Measurements from ENCODE around the gene ESRRA.

The ESRRA gene

DNA sequence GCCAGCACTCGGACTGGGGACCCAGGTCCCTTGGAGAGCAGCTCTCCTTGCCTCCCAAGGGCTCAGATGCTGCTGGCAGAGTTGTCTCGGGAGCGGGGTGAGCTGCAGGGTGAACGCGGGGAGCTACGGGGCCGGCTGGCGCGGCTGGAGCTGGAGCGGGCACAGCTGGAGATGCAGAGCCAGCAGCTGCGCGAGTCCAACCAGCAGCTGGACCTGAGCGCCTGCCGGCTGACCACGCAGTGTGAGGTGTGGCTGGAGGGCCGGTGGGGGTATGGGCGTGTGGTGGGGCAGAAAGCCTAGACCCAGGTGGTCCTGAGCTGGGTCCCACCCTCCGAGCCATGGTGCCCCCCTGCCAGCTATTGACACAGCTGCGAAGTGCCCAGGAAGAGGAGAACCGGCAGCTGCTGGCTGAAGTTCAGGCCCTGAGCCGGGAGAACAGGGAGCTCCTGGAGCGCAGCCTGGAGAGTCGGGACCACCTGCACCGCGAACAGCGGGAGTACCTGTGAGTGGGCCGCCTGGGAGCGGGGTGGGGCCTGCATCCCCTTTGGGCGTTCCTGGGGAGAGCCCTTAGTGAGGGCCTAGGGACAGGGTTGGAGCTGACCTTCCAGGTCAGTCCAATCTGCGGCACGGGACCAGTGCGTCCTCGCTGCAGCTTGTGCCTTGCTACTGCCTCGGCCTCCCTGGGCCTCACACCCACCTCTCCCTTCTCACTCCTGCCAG is 47.8 kb downstream of the ESRRA start:
- DNase-seq, result no peak

DNA sequence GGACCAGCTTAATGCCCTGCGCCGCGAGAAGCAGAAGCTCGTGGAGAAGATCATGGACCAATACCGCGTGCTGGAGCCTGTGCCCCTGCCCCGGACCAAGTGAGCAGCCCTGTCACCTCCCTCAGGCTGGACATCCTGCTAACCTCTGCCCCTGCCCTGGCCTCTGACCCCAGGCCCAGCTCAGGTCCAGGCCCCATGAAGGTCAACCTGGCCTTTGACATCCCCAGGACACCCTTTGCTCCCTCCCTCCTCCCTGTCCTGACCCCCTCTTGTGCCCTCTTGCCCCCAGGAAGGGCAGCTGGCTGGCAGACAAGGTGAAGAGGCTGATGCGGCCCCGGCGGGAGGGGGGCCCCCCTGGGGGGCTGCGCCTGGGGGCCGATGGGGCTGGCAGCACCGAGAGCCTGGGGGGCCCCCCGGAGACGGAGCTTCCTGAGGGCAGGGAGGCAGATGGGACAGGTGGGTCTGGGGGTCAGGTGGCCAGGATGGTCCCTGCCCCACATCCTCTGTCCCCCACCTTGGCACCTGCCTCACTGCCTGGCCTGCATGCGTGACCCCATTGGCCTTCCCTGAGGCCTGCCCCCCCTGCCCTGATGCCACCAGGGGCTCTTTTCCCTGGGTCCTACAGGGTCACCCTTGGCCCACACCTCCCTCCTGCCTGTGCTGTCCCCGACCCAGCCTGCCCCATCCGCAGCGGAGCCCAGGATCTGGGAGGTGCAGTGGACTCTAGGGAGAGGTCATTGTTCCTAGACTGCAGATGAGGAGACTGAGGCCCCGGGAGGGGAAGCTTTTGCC is 48.6 kb downstream of the ESRRA start:
- no peak for DNase-seq

DNA sequence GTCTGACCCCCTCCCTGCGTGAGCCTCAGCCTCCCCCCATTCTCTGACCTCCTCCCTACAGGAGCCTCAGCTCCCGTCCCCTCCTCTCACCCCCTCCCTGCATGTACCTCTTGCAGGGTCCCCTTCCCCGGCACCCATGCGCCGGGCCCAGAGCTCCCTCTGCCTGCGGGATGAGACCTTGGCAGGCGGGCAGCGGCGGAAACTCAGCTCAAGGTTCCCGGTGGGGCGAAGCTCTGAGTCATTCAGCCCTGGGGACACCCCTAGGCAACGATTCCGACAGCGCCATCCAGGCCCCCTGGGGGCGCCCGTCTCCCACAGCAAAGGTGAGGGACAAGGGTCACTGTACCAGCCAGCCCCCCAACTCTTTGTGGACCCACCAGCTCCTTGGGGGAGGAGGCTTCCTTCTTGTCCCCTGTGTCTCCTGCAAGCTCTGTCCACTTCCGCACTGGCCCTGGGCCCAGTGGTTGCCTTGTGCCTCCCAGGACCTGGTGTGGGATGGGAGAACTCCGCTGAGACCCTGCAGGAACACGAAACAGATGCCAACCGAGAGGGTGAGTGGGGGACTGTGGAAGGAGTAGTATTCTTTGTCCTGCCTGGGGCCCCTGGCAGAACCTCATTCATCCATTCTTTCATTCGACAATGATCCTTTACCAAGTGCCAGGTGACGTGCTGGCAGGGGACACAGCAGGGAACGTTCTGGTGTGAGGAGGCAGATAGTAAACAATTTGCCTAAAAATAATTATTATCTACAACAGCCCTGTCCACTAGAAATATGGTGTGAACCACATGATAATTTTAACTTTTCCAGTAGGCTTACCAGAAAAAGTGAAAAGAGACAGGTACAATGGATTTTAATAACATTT is 50.0 kb downstream of the ESRRA start:
- peak; percentile 76 for DNase-seq

DNA sequence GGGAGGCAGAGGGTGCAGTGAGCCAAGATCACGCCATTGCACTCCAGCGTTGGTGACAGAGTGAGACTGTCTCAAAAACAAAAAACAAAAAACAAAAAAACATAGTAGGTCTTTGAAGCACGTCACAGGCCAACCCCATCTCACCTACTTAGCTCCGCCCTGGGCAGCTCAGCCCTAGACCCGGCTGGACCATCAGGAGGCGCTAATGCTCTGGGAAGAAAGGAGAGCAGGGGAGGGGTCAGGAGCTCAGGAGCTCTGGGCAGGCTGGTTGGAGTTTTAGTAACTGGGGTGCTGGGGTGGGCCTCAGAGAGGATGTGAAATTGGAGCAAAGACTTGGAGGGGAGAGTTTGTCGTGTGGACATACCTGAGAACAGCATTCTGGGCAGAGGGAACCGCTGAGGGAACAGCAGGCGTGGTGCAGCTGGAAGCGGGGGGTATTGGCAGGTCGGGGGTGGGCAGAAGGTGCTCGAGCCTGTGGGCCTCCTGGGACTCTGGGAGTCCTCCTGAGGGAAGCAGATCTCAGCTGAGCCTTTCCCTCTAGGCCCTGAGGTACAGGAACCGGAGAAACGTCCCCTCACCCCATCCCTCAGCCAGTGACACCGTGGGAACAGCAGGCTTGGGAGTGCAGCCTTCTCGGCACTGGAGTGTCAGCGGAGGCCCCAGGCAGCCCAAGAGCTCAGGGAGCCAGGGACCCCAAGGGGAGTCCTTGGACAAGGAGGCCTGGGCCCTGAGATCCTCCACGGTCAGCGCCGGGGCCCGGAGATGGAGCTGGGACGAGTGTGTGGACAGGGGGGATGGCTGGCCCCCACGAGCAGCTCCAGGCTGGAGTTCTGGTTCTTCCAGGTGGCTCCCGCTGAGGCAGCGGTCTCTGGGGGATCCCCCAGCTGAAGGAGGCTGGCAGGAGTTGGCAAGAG is 51.4 kb downstream of the ESRRA start:
- no peak for DNase-seq

DNA sequence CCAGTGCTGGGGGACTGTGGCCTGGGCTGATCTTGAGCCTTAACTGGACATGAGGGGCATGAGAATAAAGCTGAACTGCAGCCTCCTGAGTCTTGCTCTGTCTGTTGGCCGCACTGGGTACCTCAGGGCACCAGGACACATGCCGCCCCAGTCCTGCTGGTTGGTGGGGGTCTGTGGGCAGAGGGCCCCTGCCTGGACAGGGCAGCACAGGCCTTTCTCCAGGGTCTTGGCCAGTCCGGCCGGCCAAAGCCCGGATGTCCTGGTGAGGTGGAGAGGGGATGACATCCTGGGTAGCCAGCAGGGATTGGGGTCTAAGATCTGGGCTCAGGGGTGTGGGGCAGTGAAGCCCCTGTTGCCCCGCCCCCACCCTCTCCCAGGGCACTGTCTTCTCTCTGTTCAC is 52.1 kb downstream of the ESRRA start:
- DNase-seq, result no peak

DNA sequence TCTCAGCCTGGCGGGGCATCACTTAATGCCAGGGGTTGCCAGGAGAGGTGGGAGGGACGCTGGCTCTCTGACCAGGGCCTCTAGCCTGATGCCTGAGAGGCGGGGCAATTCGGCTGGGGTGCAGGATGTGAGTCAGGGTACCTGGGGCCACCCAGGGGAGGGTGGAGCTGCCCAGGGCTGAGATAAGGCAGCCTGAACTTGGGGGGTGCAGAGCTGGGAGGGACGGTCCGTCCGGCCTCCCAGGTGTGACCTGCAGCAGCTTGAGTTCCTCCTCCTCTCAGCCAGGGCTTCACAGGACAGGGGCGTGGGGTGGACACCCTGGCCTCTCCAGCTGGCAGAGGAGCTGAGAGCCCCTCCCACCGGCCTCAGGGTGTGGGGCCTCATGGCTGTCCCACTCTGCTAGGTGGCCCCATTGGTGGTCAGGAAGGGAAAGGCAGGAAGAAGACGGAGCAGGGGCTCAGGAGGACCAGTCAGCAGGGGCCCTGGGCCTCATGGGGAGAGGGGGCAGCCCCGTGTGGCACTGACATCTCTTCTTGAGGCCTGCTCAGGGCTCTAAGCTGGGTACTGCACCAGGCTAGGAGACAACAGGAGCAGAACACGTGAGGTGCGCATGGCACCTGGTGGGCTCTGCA is 52.7 kb downstream of the ESRRA start:
- DNase-seq, result no peak

DNA sequence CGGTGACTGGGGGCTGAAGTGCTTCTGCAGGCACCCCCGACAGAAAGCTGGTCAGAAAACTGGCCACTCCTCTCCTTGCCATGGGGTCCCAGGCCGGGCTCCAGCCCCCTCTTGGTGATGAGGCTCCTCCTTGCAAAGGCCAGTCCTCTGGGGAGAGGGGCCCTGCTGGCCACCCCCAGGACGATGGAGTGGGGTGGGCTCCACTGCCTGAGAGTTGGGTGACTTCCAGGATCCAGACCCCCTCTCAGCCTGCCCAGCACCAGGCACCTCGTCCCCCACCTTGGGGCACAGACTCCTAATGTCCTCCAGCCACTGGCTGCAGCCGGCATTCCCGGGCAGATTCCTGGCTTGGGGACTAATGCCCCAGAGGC is 53.2 kb downstream of the ESRRA start:
- DNase-seq, result no peak

DNA sequence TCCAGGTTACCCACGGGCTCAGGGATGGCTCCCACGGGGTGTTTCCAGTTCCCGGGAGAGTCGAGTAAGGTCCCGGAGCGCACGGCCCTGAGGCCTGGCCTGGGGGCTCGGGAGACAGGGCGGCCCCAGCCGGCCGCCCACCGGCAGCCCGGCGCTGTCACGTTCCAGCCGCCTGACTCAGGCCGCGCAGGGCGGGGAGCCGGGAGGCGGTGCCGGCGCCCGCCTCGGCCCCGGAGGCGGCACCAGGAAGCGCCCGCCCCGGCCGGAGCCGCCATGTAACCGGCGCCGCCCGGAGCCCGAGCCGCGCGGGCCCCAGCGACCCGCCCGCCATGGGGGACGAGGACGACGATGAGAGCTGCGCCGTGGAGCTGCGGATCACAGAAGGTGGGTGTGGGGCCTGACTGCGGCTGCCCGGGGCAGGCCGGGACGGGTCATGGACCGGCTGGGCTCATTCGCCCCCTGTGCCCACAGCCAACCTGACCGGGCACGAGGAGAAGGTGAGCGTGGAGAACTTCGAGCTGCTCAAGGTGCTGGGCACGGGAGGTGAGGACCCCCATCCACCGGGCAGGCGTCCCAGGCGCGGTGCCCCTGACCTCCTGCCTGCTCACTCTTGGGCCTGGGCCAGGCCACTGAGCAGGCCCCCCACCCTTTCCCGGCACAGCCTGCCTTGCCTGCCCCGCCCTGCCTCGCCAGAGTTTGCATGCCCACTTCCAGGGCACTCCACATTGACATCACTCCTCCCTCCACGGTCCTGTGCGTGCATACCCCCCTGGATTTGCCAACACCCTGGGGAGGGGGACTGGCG is 53.8 kb downstream of the ESRRA start, which contains the start of gene RPS6KA4:
Gene RPS6KA4 (plus strand): TSS at position 256 of the 805 bp plus-strand sequence. CDS start 74 bp downstream, at position 330.
- no peak for DNase-seq

DNA sequence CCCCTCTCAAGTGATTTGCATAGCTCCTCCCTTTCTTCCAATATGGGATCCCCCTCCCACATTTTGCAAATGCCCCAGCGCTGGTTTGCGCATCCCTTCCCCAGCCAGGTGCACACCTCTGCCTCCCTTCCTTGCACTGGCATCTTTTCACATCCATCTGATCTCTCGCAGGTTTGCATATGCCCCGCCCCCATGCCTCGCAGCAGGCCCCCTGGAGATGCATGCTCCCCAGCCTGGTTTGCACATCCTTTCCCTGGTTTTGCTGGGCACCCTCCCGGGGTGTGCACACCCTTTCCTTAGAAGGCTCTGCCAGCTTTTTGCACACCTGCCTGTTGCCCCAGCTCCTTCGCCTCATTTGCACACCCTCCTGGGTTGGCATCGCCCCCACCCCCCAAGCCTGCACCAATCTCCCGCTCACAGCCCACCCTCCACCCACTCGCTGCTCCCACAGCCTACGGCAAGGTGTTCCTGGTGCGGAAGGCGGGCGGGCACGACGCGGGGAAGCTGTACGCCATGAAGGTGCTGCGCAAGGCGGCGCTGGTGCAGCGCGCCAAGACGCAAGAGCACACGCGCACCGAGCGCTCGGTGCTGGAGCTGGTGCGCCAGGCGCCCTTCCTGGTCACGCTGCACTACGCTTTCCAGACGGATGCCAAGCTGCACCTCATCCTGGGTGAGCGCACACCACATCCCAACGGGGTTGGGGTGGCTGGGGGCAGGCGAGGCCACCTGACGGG is 54.6 kb downstream of the ESRRA start:
- no peak for DNase-seq

DNA sequence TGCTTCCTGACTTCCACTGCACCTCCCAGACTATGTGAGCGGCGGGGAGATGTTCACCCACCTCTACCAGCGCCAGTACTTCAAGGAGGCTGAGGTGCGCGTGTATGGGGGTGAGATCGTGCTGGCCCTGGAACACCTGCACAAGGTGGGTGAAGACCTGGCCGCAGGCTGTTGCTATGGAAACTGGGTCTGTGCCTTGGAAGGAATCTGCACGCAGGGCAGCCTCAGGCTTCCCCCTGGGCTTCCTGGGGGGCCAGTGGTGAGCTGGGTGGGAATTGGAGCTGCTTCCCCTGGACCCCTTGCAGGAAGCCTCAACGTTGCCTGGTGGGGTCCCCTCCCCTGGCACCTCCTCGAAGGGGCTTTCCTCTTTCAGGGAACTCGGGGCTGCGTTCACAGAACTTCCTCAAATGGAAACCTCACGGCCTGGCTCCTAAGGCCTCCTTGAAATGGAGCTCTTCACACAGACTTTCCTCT is 55.2 kb downstream of the ESRRA start:
- no peak for DNase-seq

DNA sequence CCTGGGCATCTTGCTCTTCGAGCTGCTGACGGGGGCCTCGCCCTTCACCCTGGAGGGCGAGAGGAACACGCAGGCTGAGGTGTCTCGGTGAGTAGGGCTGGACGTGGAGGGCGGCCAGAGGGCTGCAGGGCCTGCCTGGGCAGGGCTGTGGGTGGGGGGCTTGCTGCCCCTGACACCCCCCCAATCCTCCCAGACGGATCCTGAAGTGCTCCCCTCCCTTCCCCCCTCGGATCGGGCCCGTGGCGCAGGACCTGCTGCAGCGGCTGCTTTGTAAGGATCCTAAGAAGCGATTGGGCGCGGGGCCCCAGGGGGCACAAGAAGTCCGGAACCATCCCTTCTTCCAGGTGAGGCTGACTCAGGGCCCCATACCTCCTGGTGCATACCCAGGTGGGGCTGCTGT is 56.3 kb downstream of the ESRRA start:
- no peak for DNase-seq

DNA sequence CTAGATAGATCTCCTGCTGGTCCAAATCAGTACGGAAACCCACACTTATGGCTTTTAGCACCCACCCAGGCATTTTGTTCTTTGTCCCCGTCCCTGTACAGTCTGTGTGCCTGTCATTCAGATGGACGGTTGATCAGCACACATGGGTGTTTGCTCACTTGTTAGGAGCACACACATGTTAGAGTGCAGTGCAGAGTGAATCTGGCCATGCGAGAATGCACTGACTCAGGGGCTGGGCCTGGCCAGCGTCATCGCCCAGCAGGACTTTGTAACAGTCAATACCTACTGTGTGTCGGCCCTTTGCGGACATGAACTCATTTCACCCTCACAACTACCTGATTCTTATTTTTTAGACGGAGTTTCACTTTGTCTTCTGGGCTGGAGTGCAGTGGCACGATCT is 57.0 kb downstream of the ESRRA start:
- DNase-seq, result no peak

DNA sequence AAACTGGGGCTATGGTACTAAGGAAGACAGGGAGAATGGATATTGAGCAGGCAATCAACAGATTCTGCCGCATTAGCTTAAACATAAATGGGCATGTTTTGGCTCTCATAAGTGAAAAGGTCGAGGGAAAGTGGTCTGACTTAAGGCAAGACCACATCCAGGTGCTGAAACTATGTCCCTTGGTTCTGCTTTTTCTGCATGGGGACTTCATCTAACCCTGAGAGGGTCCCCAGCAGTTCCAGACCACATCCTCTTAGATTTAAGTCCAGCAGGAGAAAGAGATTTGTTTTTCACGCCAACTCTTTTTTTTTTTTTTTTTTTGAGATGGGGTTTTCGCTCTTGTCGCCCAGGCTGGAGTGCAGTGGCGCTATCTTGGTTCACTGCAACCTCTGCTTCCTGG is 59.1 kb downstream of the ESRRA start:
- DNase-seq, result no peak

DNA sequence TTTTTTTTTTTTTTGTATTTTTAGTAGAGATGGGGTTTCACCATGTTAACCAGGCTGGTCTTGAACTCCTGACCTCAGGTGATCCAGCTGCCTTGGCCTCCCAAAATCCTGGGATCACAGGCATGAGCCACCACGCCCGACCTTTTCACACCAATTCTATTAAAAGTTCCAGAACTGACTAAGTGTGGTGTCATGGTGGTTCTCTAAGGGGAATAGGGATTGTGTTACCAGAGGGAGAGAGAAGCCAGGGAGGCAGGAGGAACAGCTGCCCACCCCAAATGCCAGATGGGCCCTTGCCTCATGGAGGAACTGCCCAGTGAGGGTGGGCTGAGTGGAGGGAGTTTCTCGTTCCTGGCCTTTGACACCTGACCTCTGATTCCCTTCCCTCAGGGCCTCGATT is 59.6 kb downstream of the ESRRA start:
- DNase-seq, result no peak

Measured in DMS153 (cell line).